NOMO-1 treated with DMSO at 0.1 percent for 48 hours (cell line): ENCODE results near the gene CDPF1.

Source experiments
- DNase-seq: peaks from one replicate; lab custom pipeline; 2025; ENCODE audit not compliant: unreplicated experiment; lab: John Stamatoyannopoulos, UW

Gene CDPF1

DNA sequence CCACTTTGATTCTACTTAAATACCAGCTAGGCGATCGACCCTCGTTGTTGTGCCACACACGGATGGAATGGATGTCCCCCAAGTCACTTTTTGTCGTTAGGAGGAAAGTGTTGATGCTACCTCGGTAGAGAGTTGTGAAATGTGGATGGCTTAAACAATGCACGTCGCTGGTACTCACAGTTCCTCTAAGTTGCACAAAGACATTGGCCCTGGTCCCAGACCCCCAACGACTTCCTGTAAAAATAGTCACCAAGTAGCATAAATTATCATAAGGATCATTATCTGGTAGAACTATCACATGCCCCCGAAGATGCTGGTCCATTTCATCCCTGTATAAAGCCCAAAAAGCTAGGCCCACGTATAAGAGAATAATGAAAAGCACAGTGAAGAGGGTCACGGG, 9.3 kb upstream of the CDPF1 start:
- peak; percentile 62 for DNase-seq

GRCh38 chr22:46256358-46256958, 6.4 kb upstream of the CDPF1 start:
- DNase-seq = no peak

GRCh38 chr22:46251816-46252380, 1.8 kb upstream of the CDPF1 start:
- DNase-seq = no peak

- no peak for DNase-seq
Observed at GRCh38 chr22:46251266-46251665, 1.2 kb upstream of the CDPF1 start.

DNA sequence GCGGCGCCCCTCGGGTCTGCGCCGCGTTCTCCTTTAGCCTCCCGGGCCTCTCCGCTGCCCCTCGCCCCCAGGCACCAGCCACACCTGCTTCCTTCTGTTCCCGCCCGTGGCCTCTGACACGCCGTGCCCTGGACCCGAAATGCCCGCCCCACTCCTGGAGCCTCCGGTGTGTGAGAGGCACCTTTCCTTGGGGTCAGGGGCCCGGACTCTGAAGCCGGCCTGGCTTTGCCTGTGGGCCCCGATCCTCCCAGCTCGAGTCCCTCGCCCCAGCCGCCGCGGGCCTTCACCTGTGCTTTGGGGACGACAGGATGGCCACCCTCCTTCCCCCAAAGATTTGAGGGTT, 661 bp upstream of the CDPF1 start:
- no peak for DNase-seq

DNA sequence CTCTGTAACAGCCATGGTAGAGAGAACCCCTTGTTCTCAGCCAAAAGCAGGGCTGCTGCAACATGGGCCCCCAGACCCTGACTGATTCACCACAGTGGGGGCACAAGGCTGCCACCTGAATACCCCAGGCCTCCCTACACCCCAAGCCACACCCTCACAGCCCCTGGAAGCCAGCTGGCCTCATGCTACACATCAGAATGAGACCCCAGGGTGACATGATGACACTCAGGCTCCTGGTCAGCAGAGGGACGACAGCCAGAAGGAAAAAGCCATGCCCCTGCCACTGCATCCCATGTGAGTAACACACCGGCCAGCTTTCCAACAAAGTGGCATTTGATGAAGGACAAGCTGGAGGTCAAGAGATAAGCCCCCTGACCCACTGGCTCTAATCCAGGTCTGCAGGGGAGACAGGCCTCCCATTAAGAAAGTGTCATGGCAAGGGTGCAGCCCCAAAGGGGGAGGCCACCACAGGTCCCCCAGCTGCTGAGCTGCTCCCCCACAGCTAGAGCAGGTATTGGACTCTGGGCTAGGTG, 2.6 kb downstream of the CDPF1 start:
- DNase-seq = no peak

DNA sequence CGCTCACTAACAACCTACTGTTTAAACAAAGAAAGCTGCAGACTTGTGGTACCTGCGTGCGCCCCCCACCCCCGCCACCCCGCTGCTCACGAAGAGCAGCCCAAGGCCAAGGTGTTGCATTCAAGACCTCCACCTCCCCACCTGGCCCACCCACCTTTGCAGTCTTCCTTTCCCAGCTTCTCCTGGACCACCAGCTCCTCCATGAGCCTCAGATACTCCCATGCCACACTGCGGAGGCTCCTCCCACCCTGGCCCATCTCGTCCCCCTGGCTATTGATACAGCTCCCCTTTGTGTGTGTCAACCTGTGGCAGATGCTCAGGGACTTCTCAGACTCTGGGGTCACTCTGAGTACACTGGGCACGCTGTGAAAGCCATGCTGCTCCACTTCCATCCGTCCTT, 3.9 kb downstream of the CDPF1 start:
- no peak for DNase-seq

DNA sequence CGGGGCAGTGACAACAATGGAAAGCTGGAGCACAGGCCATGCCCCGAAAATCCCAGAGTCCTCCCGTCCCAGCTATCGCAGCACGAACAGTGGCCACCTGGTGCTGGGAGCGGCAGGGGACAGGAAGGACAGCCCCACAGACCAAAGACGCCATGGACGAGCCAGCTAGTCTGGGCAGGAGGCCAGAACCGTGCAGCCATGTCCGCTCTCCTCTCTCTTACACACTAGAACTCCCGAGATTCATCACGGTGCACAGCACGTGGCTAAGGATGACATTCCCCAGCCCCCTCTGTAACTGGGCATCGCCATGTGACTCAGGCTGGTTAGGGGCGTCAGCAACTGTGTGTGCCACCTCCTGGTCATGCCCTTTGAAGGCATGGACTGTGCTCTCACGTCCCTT, 4.6 kb downstream of the CDPF1 start:
- DNase-seq = no peak

DNA sequence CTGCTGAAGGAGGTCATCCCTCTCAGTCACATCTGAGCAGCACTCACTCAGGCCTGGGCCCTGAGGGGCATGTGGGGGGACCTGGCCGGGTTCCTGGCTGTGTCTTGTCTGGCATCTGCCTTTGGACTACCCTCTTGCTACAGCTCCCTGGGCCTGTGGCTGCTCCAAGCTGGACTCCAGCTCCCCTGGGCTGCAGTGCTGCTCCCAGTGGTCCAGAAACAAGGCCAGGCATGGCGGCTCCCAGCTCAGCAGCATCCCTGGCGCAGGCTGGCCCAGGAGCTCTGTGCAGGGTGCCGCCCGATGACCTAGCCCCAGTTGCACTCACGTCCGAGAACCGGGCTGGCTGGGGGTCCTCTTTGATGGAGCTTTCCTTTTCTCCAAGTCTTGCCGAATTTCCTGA, 5.3 kb downstream of the CDPF1 start:
- DNase-seq = no peak

- peak; percentile 2 for DNase-seq
Observed at GRCh38 chr22:46242076-46242475, 8.0 kb downstream of the CDPF1 start.

DNA sequence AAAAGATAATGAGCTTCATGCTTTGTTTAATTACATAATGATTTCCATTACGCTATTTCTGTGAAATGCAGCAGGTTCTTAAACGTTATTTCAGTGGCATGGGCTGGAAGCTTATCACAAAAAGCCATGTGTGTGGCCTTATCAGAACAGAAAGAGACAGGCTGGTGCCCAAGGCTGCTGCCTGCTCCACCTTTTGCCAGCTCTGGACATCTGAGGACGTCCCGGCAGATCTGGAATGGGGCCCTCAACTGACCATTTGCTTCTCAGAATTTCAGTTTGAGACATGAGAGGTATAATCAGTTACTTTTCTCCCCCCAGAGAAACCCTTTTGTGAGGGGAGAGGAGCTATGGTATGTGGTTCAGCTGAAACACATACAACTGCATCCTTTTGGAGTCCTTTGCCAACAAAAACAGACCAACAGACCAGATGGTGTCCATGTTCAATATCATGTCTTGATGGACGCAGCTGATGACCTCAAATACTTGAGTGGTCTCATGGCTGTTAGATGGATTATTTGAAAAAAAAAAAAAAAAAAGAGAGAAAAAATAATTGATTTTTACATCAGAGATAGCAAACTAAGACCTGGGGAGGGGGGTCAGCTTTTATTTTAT, 8.6 kb downstream of the CDPF1 start:
- DNase-seq = no peak

DNA sequence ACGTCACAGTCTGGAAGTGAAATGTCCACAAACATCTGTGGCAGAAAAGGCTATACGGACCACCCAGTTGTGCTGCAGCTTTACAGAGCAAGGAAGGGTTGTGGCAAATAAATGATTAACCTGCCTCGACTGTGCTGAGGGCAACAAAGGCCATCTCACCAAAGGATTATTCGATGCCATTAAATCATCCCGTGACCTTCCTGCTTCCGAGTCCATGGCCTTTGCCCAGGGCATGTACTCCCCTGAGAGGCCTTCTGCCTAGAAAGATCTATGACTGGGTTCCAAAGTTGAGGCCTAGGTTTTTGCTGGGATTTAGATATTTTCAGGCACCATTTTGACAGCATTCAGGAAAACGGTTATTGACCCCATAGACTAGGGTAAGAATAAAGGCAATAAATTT, 9.2 kb downstream of the CDPF1 start:
- DNase-seq = no peak

GRCh38 chr22:46240506-46240905, 9.6 kb downstream of the CDPF1 start:
- DNase-seq = no peak

DNA sequence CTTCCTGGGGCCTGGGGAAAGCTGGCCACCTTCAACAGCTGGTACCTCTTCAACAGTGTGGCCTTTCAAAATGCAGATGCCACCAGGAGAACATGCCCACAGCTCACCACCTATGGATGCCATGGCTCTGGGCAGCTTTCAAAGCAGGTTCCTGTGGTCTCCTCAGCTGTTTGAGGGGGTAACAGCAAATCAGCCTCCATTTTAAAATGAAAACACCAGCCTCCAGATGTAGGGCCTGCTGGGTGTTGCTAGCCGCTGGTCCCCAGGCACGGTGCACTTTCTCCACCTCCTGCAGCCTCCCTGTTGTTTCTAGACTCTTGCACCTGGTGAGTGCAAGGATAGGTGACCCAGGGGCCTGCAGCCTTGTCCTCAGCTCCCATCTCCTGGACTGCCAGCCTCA, 10.0 kb downstream of the CDPF1 start:
- DNase-seq = no peak

DNA sequence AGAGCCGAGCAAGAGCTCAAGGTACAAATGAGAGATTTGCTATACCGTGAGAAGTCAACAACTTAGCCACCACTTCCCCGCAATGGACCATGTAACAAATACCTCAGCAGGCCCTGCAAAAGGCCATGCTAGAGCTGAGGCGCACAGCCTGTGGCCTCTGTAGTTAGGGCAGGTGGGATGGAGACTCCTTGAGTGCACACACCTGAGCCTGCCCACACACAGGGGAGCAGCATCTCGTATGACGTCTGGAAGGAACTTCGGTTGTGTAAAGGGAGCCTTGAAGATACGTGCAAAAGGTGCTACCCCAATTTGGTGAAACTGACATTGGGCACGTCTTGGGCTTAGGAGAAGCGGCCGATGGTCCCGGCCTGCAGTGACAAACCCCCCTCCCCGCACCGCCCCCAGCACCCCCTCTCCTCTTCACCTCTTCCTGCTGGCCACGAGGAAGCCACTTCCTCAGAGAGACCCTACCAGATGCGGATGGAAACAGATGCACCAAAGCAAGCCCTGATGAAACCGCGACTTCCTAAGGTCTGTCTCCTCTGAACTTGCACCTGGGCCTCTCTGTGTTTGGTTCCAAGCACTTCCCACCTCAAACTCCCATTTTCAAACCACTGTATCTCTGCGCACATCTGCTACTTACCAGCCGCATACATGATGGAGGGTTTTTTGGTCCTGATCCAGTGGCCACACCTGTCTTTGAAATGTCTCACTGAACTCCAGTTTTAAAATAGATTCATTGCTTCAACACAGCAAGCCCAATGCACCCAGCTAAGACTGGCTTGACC, 10.6 kb downstream of the CDPF1 start:
- DNase-seq = no peak

- no peak for DNase-seq
Observed at GRCh38 chr22:46238541-46238940, 11.6 kb downstream of the CDPF1 start.

DNA sequence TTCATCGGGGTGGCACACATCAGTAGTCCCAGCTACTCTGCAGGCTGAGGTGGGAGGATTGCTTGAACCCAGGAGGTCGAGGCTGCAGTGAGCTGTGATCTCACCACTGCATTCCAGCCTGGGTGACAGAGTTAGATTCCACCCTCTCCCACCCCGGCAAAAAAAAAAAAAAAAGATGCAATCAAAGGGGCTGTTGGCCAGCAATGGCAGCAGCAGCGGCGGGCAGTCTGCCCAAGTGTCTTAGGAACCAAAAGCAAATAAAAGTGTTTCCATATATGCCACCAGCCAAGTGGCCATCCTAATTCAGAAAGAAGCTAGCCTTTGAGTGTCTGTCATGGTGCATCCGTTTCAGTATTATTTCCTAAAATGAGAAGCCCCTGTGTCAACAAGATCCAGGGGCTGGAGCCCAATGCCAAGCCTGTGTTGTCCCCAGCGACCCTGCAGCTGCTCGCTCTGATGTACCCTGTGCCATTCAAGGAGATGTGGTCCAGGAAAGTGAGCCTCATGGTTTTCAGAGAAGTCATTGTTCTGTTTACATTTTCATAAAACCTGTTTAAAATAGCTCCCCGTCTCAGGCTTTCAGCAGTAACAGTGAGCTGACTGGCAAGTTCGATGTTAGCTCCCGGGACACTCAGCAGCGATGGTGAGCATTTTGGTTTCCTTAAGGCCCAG, 12.5 kb downstream of the CDPF1 start:
- DNase-seq = no peak

- no peak for DNase-seq
Observed at GRCh38 chr22:46234969-46235368, 15.1 kb downstream of the CDPF1 start.

DNA sequence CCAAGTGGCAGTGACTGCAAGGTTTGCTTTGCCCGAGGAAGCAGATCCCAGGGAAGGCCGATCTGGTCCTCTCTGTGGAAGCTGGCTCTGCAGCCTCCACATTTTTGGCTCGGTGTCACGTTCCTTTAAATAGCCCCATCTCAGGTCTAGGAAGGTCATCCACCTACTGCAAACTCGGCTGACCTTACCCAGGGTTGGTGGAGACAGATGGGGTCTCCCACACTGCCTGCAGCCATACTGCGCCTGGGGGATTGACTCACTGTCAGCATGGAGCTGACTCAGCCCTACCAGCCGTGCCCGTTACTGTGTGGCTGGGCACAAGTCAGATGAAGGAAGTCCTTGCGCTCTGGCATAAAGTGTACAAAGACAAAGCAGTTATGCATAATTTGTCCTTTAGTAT, 16.9 kb downstream of the CDPF1 start:
- DNase-seq = no peak

- no peak for DNase-seq
Observed at GRCh38 chr22:46230262-46230901, 19.7 kb downstream of the CDPF1 start.

DNA sequence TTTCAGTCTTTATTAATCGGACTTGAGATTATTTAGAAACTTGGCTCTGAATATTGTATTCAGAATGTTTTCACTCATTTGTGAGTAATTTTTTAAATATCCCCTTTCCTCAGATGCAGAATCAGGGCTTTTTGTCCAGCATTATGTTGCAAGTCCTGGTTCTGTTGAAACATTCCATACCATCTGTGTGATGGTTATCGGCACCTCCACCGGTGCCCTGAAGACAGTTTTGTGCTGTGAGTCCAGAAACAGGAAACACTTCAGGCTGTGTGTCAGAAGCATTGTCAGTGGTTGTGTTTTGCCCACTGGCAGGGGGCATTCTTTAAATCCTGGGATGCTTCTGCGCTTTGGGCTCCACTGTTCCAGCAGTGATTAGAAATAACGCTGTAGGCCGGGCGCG, 20.4 kb downstream of the CDPF1 start:
- no peak for DNase-seq
